Measurements from ENCODE around the gene SPR.

DNA sequence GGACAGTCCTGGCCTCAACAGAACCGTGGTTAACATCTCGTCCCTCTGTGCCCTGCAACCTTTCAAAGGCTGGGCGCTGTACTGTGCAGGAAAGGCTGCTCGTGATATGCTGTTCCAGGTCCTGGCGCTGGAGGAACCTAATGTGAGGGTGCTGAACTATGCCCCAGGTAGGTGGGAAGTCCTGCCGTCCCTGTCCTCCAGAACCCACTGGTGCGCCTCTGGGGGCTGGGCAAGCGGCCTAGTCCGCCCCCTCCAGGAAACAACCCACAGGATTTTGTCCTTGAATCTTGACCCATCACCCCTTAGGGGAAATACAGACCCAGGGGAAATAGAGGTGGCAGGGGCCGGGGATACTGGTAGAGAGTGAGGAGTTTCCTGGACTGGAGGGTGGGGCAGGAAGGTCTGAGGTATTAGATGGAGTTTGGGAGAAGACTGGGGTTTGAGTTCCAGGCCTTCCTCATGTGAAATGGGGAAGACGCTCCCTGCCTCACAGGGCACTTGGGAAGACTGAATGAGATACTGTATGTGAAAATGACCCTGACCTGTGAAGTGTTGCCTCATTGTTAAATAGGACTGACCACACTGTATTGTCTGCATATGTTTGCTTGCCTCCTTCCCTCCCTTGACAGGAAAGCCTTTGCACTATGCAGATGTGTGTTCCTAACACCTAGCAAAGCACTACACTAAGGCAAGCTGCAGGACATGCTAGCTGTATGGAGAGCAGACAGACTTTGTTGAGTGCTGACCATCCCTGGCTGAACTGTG, 1.4 kb downstream of the SPR start:
- TF ChIP-seq POLR2AphosphoS5 (IDR thresholded peaks at IDR 0.05; ENCODE audit: control insufficient read depth, insufficient read depth, low read depth, low read length) (no peak), FOXO4 (CRISPR knock-in tag; IDR thresholded peaks at IDR 0.05) (no peak), PBX2 (CRISPR knock-in tag; IDR thresholded peaks at IDR 0.05; ENCODE audit: low read depth) (no peak), PBX2 (tag; conservative IDR thresholded peaks at IDR 0.05; ENCODE audit: low read depth) (no peak), PCBP2 (IDR thresholded peaks at IDR 0.05; ENCODE audit: low read depth, low read length, poor library complexity, severe bottlenecking) (no peak), ZNF121 (CRISPR knock-in tag; conservative IDR thresholded peaks at IDR 0.05) (no peak), KLF10 (CRISPR knock-in tag; IDR thresholded peaks at IDR 0.05) (no peak), TFAP4 (CRISPR knock-in tag; IDR thresholded peaks at IDR 0.05; ENCODE audit: borderline replicate concordance) (no peak), ZNF780A (CRISPR knock-in tag; IDR thresholded peaks at IDR 0.05) (no peak), FOXJ3 (CRISPR knock-in tag; IDR thresholded peaks at IDR 0.05) (no peak), CCAR2 (IDR thresholded peaks at IDR 0.05; ENCODE audit: low read depth, low read length) (no peak), TAF9B (IDR thresholded peaks at IDR 0.05; ENCODE audit: partially characterized antibody) (no peak)
- TF ChIP-seq, protein P1, sequence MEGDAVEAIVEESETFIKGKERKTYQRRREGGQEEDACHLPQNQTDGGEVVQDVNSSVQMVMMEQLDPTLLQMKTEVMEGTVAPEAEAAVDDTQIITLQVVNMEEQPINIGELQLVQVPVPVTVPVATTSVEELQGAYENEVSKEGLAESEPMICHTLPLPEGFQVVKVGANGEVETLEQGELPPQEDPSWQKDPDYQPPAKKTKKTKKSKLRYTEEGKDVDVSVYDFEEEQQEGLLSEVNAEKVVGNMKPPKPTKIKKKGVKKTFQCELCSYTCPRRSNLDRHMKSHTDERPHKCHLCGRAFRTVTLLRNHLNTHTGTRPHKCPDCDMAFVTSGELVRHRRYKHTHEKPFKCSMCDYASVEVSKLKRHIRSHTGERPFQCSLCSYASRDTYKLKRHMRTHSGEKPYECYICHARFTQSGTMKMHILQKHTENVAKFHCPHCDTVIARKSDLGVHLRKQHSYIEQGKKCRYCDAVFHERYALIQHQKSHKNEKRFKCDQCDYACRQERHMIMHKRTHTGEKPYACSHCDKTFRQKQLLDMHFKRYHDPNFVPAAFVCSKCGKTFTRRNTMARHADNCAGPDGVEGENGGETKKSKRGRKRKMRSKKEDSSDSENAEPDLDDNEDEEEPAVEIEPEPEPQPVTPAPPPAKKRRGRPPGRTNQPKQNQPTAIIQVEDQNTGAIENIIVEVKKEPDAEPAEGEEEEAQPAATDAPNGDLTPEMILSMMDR (IDR thresholded peaks at IDR 0.05 in 2 of 3, conservative IDR thresholded peaks at IDR 0.05 in 1 of 3; ENCODE audit: insufficient read depth in 2 of 3, low read depth in 1 of 3, low read length in 3 of 3): no peak

Data from K562 (cell line).